H1 (cell line): ENCODE measurements around the gene GRPR. TPM values are rescaled to one million over a fixed set of nuclear protein-coding genes. Genes with fewer than 3 reads are reported as not detected.

Experiments
- CTCF ChIA-PET: fragments of 300-600 bp; sonication (Branson Sonifier 250); formaldehyde crosslinking; loops from one replicate; lab custom pipeline; 2021; ENCODE audit not compliant: partially characterized antibody; lab: Charles Lee
- POLR2A ChIA-PET: fragments of 300-600 bp; sonication (Branson Sonifier 250); formaldehyde crosslinking; loops from one replicate; lab custom pipeline; 2021; ENCODE audit warnings: inconsistent platforms; ENCODE audit not compliant: partially characterized antibody; lab: Charles Lee
- DNase-seq, 2 experiments: peaks; one replicate each; pipeline versions ENCODE4 v3.0.0 to v3.0.0-alpha.2; 2010 to 2022; ENCODE audit warnings: low spot score in 2 of 2, low read depth in 1 of 2, mixed read lengths in 1 of 2
- FAIRE-seq: peaks from 2 replicates; lab custom pipeline; 2011; peaks lifted over from hg19 to GRCh38; lab: Jason Lieb, UNC
- H2AFZ ChIP-seq: 2 replicates; pipeline ENCODE4 v1.8.1; 2012; ENCODE audit warnings: low read length, inconsistent platforms
- H2AK5ac ChIP-seq: 2 replicates; pipeline ENCODE4 v1.6.1; 2013; ENCODE audit warnings: low read depth, low read length
- H2BK120ac ChIP-seq: replicated peaks from 2 replicates; pipeline ENCODE3; 2013; ENCODE audit warnings: low read depth, low read length, inconsistent platforms
- H2BK12ac ChIP-seq: 2 replicates; pipeline ENCODE4 v1.6.1; 2013; ENCODE audit warnings: low read depth, low read length
- H2BK15ac ChIP-seq: 2 replicates; pipeline ENCODE4 v1.6.1; 2013; ENCODE audit warnings: low read length
- H2BK20ac ChIP-seq: 2 replicates; pipeline ENCODE4 v1.6.1; 2013; ENCODE audit warnings: low read length
- H2BK5ac ChIP-seq: 2 replicates; pipeline ENCODE4 v1.6.1; 2013; ENCODE audit warnings: low read depth, low read length
- H3K14ac ChIP-seq: 2 replicates; pipeline ENCODE4 v1.6.1; 2013; ENCODE audit warnings: inconsistent platforms; ENCODE audit not compliant: insufficient read length
- H3K18ac ChIP-seq: 2 replicates; pipeline ENCODE4 v1.6.1; 2013; ENCODE audit warnings: low read length; ENCODE audit errors: extremely low read depth
- H3K23ac ChIP-seq: 2 replicates; pipeline ENCODE4 v1.6.1; 2013; ENCODE audit warnings: inconsistent platforms; ENCODE audit not compliant: insufficient read length
- H3K23me2 ChIP-seq: 2 replicates; pipeline ENCODE4 v1.6.1; 2013; ENCODE audit warnings: low read depth, low read length
- H3K27ac ChIP-seq: 2 replicates; pipeline ENCODE4 v1.6.1; 2011; ENCODE audit warnings: low read depth, low read length, inconsistent platforms
- H3K27me3 ChIP-seq, 4 experiments: replicated peaks in 1 of 4; 1 replicate in 1 of 4; 2 replicates in 3 of 4; pipeline versions ENCODE4 v1.6.1 to v1.8.1; 2011 to 2013; ENCODE audit warnings: low read length in 3 of 4, mild to moderate bottlenecking in 3 of 4, inconsistent platforms in 2 of 4, mixed read lengths in 2 of 4, moderate library complexity in 1 of 4; ENCODE audit not compliant: control insufficient read depth in 3 of 4, insufficient read depth in 3 of 4; ENCODE audit errors: extremely low read depth in 1 of 4
- H3K36me3 ChIP-seq, 4 experiments: 2 replicates each; pipeline versions ENCODE4 v1.6.1 to v1.8.1; 2011 to 2013; ENCODE audit warnings: mild to moderate bottlenecking in 4 of 4, low read length in 3 of 4, moderate library complexity in 2 of 4, control low read depth in 1 of 4, inconsistent platforms in 1 of 4; ENCODE audit not compliant: insufficient read depth in 4 of 4, control insufficient read depth in 2 of 4
- H3K4ac ChIP-seq: replicated peaks from 2 replicates; pipeline ENCODE3; 2013; ENCODE audit warnings: low read length, low read depth, mixed read lengths, inconsistent platforms; ENCODE audit not compliant: insufficient read length
- H3K4me1 ChIP-seq, 4 experiments: replicated peaks in 1 of 4; 1 replicate in 1 of 4; 2 replicates in 3 of 4; pipeline versions ENCODE4 v1.6.1 to v1.8.1; 2011 to 2013; ENCODE audit warnings: low read length in 3 of 4, inconsistent platforms in 2 of 4, mixed read lengths in 1 of 4; ENCODE audit not compliant: insufficient read depth in 4 of 4, control insufficient read depth in 3 of 4
- H3K4me2 ChIP-seq, 2 experiments: 2 replicates each; pipeline versions ENCODE4 v1.6.1 to v1.8.1; 2011 to 2013; ENCODE audit warnings: low read depth in 2 of 2, low read length in 2 of 2, control low read depth in 1 of 2, inconsistent platforms in 1 of 2, mild to moderate bottlenecking in 1 of 2; ENCODE audit not compliant: insufficient read depth in 1 of 2
- H3K4me3 ChIP-seq, 4 experiments: fragments of 200-600, 300-600 bp in 1 of 4; sonication (generic), shearing (Covaris generic), sonication (Bioruptor Twin) in 1 of 4; 2 replicates each; pipeline versions ENCODE4 v1.5.1 to v1.8.1; 2011 to 2016; ENCODE audit warnings: low read length in 4 of 4, low read depth in 3 of 4, control low read depth in 2 of 4, inconsistent platforms in 2 of 4, mild to moderate bottlenecking in 2 of 4, mixed read lengths in 1 of 4, moderate library complexity in 1 of 4; ENCODE audit not compliant: insufficient read depth in 2 of 4; ENCODE audit errors: extremely low read depth in 1 of 4
- H3K56ac ChIP-seq: replicated peaks from 2 replicates; pipeline ENCODE3; 2013; ENCODE audit warnings: low read depth, mild to moderate bottlenecking, mixed read lengths, low read length, inconsistent platforms; ENCODE audit not compliant: insufficient read length
- H3K79me1 ChIP-seq: 2 replicates; pipeline ENCODE4 v1.6.1; 2013; ENCODE audit warnings: low read depth, low read length, control low read depth
- H3K79me2 ChIP-seq, 2 experiments: 2 replicates each; pipeline versions ENCODE4 v1.6.1 to v1.8.1; 2012 to 2013; ENCODE audit warnings: low read length in 2 of 2, mild to moderate bottlenecking in 2 of 2, inconsistent platforms in 1 of 2; ENCODE audit not compliant: insufficient read depth in 2 of 2, control insufficient read depth in 1 of 2
- H3K9ac ChIP-seq, 4 experiments: replicated peaks in 1 of 4; 1 replicate in 1 of 4; 2 replicates in 3 of 4; pipeline versions ENCODE4 v1.6.1 to v1.8.1; 2011 to 2013; ENCODE audit warnings: low read depth in 3 of 4, low read length in 3 of 4, control low read depth in 2 of 4, mild to moderate bottlenecking in 2 of 4, moderate library complexity in 2 of 4, inconsistent platforms in 1 of 4; ENCODE audit errors: extremely low read depth in 1 of 4
- H3K9me3 ChIP-seq, 2 experiments: 2 replicates each; pipeline versions ENCODE4 v1.6.1 to v1.8.1; 2012 to 2013; ENCODE audit warnings: mild to moderate bottlenecking in 2 of 2, moderate library complexity in 2 of 2, control low read depth in 1 of 2, inconsistent platforms in 1 of 2, low read depth in 1 of 2, low read length in 1 of 2, mixed read lengths in 1 of 2; ENCODE audit not compliant: insufficient read depth in 2 of 2
- H4K20me1 ChIP-seq, 2 experiments: replicated peaks in 1 of 2; 2 replicates each; pipeline versions ENCODE3 to v1.8.1; 2011 to 2013; ENCODE audit warnings: inconsistent platforms in 2 of 2, low read length in 2 of 2, mild to moderate bottlenecking in 1 of 2; ENCODE audit not compliant: insufficient read depth in 2 of 2, control insufficient read depth in 1 of 2
- H4K5ac ChIP-seq: 2 replicates; pipeline ENCODE4 v1.6.1; 2013; ENCODE audit warnings: low read length, low read depth, mixed read lengths, inconsistent platforms; ENCODE audit not compliant: insufficient read length
- H4K8ac ChIP-seq: 2 replicates; pipeline ENCODE4 v1.8.0; 2013; ENCODE audit warnings: mild to moderate bottlenecking, moderate library complexity, low read length, inconsistent platforms; ENCODE audit not compliant: insufficient read depth; ENCODE audit errors: extremely low read depth
- H4K91ac ChIP-seq: replicated peaks from 2 replicates; pipeline ENCODE3; 2013; ENCODE audit warnings: low read length, mixed read lengths, inconsistent platforms; ENCODE audit not compliant: insufficient read length
- TCF12 ChIP-seq: IDR thresholded peaks from 2 replicates; pipeline ENCODE4 v1.6.1; 2011; ENCODE audit warnings: low read depth, mild to moderate bottlenecking, low read length
- WGBS, 2 experiments: shearing (Covaris generic) in 1 of 2; methylation state at CpG; one replicate each; pipeline versions ENCODE4 v1.1.6 to v1.1.7; 2013 to 2015; ENCODE audit warnings: low lambda C conversion rate in 2 of 2, mixed read lengths in 2 of 2, inconsistent platforms in 1 of 2, low coverage in 1 of 2, missing lambda C conversion rate in 1 of 2; ENCODE audit not compliant: insufficient replicate concordance in 2 of 2, insufficient coverage in 1 of 2, insufficient read length in 1 of 2; ENCODE audit errors: extremely low coverage in 1 of 2, missing lambda C conversion rate in 1 of 2; 5-methylcytosine and 5-hydroxymethylcytosine counted together
- polyA plus RNA-seq, 7 experiments: library from polyadenylated mRNA; depleted of rRNA in 3 of 7; stranded (reverse) in 5 of 7; unstranded in 2 of 7; fragments of >200 nt in 5 of 7; fragments of 200-250 nt in 2 of 7; gene quantifications; 1 replicate in 5 of 7; 2 replicates in 1 of 7; 4 replicates in 1 of 7; pipeline versions ENCODE4 v1.2.1 to v1.2.3, GENCODE V29; 2011 to 2013; ENCODE audit warnings: missing spikeins in 2 of 7, mixed read lengths in 2 of 7
- total RNA-seq: library from RNA; stranded (reverse); fragmentation: NEBNext Ultra II Directional; extraction: Animal tissue kit (Norgen Biotek cat#: 25700); gene quantifications from 2 replicates; pipeline ENCODE4 v1.2.1, GENCODE V29; 2021

Gene GRPR
- total and polyA plus RNA-seq, 2 of the 8 experiments (the other 6 are each of a cell fraction or from before 2014, with no cell fraction given), result 18.6 to 78.4 TPM

DNA sequence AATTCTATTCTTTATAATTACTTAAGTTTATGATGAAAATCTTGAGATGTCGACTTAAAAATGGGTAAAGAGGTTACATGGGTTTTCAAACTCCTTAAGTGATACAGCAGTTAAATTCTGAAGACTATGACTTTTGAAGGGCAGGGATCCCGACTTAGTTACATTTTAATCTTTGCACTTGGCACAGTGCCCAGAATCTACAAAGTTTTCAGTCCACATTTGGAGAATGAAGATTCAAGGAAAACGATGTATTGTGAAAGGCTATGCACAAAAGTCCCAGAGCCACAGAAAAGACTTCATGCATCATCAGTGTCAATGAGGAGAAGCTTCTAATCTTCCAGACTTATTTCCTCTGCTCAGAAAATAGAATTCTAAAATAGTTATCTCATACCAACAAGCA lies 36.3 kb upstream of the GRPR start:
- H4K5ac ChIP-seq, result no peak overlapping the region
- H3K14ac ChIP-seq, result no peak overlapping the region
- H3K27me3 ChIP-seq, result no peaks in the 10 kb centered on the region
- H3K4me2 ChIP-seq, result no peak overlapping the region
- no peak overlapping the region for H2BK5ac ChIP-seq
- no peak overlapping the region for H3K27ac ChIP-seq
- DNase-seq, result no peak
- no peak overlapping the region for H2AK5ac ChIP-seq
- H3K9ac ChIP-seq, result no peak overlapping the region
- 75% methylated on average over 3 of the region's 3 CpGs; no CpG with 5 or more reads in 1 of the 2 experiments for WGBS, 2 experiments
- no peak overlapping the region for H2BK20ac ChIP-seq
- H2AFZ ChIP-seq, result no peak overlapping the region
- H3K79me1 ChIP-seq, result no peaks in the 10 kb centered on the region
- no peaks in the 10 kb centered on the region for H3K36me3 ChIP-seq
- H2BK120ac ChIP-seq, result no peak overlapping the region
- H2BK15ac ChIP-seq, result no peak overlapping the region
- H3K4me1 ChIP-seq, result no peaks in the 10 kb centered on the region
- H3K79me2 ChIP-seq, result no peaks in the 10 kb centered on the region
- no peak for TF ChIP-seq TCF12
- no peak overlapping the region for H3K18ac ChIP-seq
- FAIRE-seq, result no peak
- H3K4me3 ChIP-seq, result no peak overlapping the region
- H3K9me3 ChIP-seq, result no peaks in the 10 kb centered on the region
- H2BK12ac ChIP-seq, result no peak overlapping the region
- H3K56ac ChIP-seq, result no peak overlapping the region
- no peak overlapping the region for H3K4ac ChIP-seq
- no peak overlapping the region for H3K23ac ChIP-seq
- H3K23me2 ChIP-seq, result no peaks in the 10 kb centered on the region
- H4K8ac ChIP-seq, result no peak overlapping the region
- no peak overlapping the region for H4K91ac ChIP-seq
- H4K20me1 ChIP-seq, result no peaks in the 10 kb centered on the region
- CTCF ChIA-PET, result no interaction called here
- POLR2A ChIA-PET, result no interaction called here
